ENCODE results near the gene ARHGAP45.

GRCh38 chr19:1123381-1123780 is 56.4 kb downstream of the ARHGAP45 start:
- TF ChIP-seq POLR2A (IDR thresholded peaks at IDR 0.05) (no peak), EP300 (IDR thresholded peaks at IDR 0.05) (no peak), CTCF (IDR thresholded peaks at IDR 0.05) (no peak)

Measured in suprapubic skin (tissue), 3 donors.